HG02840 (cell line): ENCODE measurements around the gene SLITRK2.

ENCODE experiments used
- ATAC-seq: cut with Tn5 transposase; IDR thresholded peaks from one replicate; pipeline ENCODE4 v1.9.1; 2021; ENCODE audit warnings: mild to moderate bottlenecking, moderate library complexity, moderate number of reproducible peaks; ENCODE audit not compliant: unreplicated experiment, low FRiP score

Gene SLITRK2, protein sequence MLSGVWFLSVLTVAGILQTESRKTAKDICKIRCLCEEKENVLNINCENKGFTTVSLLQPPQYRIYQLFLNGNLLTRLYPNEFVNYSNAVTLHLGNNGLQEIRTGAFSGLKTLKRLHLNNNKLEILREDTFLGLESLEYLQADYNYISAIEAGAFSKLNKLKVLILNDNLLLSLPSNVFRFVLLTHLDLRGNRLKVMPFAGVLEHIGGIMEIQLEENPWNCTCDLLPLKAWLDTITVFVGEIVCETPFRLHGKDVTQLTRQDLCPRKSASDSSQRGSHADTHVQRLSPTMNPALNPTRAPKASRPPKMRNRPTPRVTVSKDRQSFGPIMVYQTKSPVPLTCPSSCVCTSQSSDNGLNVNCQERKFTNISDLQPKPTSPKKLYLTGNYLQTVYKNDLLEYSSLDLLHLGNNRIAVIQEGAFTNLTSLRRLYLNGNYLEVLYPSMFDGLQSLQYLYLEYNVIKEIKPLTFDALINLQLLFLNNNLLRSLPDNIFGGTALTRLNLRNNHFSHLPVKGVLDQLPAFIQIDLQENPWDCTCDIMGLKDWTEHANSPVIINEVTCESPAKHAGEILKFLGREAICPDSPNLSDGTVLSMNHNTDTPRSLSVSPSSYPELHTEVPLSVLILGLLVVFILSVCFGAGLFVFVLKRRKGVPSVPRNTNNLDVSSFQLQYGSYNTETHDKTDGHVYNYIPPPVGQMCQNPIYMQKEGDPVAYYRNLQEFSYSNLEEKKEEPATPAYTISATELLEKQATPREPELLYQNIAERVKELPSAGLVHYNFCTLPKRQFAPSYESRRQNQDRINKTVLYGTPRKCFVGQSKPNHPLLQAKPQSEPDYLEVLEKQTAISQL

GRCh38 chrX:145817331-145818185 is at the start of gene SLITRK2:
SLITRK2 (plus strand) TSS chrX:145817829; CDS start chrX:145822426, 4,597 bp downstream.
- no peak for ATAC-seq

- ATAC-seq: no peak
These were observed 44.6 kb upstream of the SLITRK2 start for GRCh38 chrX:145773006-145773405.

DNA sequence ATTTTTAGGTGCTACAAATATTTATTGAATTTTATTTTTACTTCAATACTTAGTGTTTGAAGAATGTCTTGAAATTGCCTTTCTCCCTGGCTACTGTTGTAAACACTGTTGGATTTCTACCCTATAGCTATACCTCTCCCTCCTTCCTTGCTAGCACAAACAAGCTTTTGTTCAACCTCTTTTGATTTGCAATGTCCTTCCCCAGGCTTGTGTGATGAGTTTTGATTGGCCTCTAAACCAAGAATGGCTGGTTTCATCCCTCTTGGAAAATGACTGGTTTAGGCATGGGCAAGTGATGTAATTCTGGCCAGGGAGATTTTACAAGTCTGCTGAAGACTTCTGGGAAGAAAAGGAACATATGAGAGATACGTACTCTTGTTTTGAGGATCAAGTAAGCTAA is 25.3 kb upstream of the SLITRK2 start:
- ATAC-seq: no peak

DNA sequence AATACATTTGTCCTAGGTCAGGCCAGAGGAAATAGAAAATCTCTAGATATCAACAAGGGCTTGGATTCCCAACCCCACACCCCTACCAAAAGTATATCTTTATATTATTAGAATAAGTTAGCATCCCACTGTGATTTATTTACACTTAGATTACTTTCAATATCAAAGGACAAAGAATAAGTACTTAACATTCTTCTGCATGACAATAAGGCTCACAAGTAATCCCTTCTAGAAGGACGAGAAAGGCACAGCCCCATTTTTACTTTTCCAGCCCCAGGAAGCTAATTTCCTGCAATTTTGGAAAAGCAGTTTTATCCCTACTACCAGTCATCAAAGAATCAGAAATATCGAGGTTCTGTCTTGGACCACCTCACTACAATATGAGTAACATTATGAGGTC is 14.1 kb upstream of the SLITRK2 start:
- ATAC-seq: no peak

DNA sequence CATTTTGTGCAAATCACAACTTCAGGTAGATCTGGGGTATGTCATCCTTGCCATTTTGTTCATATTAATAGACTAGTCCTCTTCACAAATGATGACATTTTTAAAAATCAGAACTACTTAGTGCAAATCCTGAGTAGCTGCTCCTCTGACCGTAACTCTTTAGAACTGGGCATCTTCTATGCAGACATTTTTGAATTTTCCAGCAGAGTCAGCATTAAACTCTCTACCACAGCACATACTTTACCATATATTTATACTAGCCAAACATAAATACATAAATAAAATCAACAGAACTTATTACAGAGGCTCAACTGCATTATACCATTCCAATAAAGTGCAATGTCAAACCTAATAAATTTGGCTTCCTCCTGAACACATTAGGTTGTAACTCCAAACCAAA is 4.5 kb upstream of the SLITRK2 start:
- no peak for ATAC-seq

- ATAC-seq: no peak
These were observed 871 bp upstream of the SLITRK2 start for GRCh38 chrX:145816601-145817315.

DNA sequence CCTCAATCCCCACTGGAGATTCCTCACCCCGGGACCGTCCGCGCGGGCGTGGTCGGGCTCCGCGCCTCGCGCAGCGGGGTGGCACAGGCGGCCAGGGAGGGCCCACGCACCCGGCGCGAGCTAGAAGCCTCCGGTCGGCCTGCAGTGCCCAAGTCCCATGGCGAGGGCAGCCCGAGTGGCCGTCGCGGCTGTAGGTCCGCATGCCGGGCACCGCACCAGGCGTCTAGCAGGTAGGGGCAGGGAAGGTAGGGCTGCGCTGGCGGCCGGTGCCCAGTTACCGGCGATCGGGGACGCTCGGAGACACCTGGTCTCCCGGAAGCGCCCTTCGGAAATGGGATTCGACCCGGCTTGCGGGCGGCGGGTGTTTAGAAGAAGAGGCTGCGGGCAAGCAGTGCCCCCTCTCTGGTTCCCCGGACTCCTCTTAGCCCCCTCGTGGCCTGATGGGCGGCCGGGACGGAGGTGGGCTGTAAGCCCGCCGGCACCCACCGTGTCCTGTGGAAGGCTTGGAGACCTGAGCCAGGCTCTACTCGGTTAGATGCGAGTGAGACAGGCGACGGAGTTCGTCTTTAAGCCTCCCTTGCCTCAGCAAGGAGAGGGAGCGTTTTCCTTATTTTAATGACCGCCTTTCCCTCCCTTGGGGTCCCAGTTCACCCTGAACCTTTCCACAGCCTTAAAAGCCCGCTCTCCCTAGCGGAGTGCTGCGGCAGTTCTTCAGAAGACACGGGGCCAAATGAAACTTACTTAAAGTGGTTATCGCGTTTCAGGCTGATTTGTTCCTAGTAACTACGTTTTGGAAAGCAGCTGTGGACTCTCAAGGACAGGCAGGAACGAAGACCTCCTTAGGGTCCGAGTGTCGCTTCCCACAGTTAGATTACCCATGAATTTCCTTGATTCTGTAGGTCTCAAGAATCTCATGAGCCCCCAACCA is 821 bp downstream of the SLITRK2 start:
- ATAC-seq: no peak

DNA sequence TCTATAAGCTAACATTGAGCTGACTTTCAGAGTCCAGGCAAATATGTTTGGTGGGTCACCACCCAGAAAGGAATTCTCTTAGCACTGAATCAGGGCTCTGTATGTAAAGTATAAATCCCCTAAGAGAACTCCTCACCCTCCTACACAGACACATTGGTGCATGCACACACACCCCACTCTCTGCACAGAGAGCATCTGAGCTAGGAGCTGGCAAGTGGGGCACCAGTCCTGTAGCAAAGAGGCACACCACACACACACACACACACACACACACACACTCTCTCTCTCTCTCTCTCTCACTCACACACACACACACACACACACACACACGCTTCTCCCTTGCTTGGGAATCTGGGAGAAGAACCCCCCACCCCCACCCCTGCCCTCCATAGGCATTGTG is 3.2 kb downstream of the SLITRK2 start:
- no peak for ATAC-seq

- ATAC-seq: no peak
These were observed 3.8 kb downstream of the SLITRK2 start for GRCh38 chrX:145821291-145821897.

DNA sequence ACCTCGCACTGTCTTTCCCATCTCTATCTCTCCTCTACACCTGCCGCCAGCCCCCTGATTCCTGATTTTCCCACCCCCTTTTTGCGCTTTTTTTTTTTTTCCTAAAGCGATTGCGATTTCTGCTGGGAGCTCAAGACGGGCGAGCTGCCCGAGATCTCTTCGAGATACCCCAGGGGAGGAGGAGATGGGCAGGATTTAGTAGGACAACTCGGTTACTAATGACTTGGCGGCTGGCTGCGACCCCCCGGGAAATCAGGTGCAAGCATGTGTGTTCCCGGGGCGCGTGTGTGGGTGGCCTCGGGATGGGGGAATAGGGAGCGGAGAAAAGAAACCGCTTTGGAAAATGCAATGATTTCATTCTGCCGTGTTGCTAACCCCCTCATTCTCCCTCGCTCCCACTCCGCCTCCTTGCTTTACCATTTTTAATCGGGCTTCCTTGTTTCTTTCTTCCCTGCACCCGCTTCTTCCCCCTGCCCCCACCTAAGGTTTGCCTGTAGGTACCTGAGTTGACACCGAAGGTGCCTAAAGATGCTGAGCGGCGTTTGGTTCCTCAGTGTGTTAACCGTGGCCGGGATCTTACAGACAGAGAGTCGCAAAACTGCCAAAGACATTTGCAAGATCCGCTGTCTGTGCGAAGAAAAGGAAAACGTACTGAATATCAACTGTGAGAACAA is 4.4 kb downstream of the SLITRK2 start:
- no peak for ATAC-seq

DNA sequence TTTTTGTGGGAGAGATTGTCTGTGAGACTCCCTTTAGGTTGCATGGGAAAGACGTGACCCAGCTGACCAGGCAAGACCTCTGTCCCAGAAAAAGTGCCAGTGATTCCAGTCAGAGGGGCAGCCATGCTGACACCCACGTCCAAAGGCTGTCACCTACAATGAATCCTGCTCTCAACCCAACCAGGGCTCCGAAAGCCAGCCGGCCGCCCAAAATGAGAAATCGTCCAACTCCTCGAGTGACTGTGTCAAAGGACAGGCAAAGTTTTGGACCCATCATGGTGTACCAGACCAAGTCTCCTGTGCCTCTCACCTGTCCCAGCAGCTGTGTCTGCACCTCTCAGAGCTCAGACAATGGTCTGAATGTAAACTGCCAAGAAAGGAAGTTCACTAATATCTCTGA is 5.5 kb downstream of the SLITRK2 start:
- ATAC-seq: no peak

GRCh38 chrX:145825896-145826295 is 8.3 kb downstream of the SLITRK2 start:
- ATAC-seq: no peak

GRCh38 chrX:145826466-145826865 is 8.8 kb downstream of the SLITRK2 start:
- no peak for ATAC-seq

GRCh38 chrX:145832796-145833195 is 15.2 kb downstream of the SLITRK2 start:
- no peak for ATAC-seq

- ATAC-seq: no peak
These were observed 22.9 kb downstream of the SLITRK2 start for GRCh38 chrX:145840531-145840930.

GRCh38 chrX:145843146-145843904 is 25.7 kb downstream of the SLITRK2 start:
- no peak for ATAC-seq

- no peak for ATAC-seq
These were observed 27.3 kb downstream of the SLITRK2 start for GRCh38 chrX:145844886-145845285.
